ENCODE data around the gene ADGRD2.

ADGRD2 gene

GRCh38 chr9:124437086-124437485 lies 13.2 kb upstream of the ADGRD2 start:
- no peak for DNase-seq

GRCh38 chr9:124438091-124438490 lies 12.2 kb upstream of the ADGRD2 start:
- no peak for DNase-seq

- DNase-seq = no peak
Observed at GRCh38 chr9:124439086-124439485, 11.2 kb upstream of the ADGRD2 start.

GRCh38 chr9:124439686-124440243 lies 10.5 kb upstream of the ADGRD2 start:
- no peak for DNase-seq

GRCh38 chr9:124440786-124441185 lies 9.5 kb upstream of the ADGRD2 start:
- no peak for DNase-seq

- DNase-seq = no peak
Observed at GRCh38 chr9:124441291-124441690, 9.0 kb upstream of the ADGRD2 start.

- DNase-seq = no peak
Observed at GRCh38 chr9:124442379-124442778, 7.9 kb upstream of the ADGRD2 start.

- no peak for DNase-seq
Observed at GRCh38 chr9:124442826-124443225, 7.4 kb upstream of the ADGRD2 start.

GRCh38 chr9:124443625-124444024 lies 6.6 kb upstream of the ADGRD2 start:
- DNase-seq = no peak

GRCh38 chr9:124444166-124444565 lies 6.1 kb upstream of the ADGRD2 start:
- DNase-seq = no peak

DNA sequence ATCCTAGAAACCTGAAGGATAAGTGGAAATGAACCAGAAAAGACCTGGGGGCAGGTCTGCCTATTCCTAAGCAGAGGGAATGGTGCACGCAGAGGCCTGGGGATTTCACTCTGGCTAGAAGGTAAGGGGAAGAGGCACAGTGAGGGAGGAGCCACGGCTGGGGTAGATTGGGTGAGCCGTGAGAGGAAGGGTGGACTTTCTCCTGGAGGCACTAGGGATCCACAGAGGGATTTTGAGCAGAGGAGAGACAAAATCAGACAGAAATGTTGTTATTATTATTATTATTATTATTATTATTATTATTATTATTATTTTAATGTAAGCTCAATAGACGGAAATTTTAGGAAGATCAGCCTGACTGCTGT lies 3.0 kb upstream of the ADGRD2 start:
- DNase-seq = no peak

- DNase-seq = no peak
Observed at GRCh38 chr9:124448019-124448418, 2.2 kb upstream of the ADGRD2 start.

DNA sequence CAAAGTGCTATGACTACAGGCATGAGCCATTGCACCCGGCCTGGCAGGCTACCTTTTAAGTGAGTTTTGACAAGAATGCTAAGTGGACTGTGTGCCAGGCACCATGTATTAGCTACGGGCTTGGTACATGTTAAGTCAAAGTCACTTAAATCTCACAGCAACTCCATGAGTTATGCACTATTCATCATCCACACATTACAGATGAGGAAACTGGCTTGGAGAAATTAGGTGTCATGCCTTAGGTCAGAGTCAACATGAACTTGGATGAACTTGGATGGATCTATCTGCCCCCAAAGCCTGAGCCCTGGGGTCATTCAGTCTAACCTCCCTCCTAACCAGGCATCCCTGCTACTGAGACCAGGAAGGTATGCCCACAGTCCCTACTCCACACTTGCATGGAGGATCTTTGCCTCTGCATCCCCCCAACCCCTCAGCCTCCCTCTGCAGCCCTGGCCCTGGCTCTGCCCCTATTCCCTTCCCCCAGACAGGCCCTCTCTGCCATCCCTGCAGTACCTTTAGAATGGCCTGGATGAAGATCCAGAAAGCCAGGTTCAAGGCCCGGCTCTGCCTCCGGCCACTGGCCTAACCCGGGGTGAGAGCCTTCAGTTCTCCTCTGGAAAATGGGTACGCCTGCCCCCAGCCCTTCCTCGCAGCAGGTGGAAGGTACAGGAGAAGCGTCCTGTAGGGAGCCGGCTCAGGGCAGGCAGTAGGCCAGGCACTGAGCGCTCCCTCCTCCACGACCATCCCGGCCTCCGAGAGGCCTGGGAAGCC lies 685 bp upstream of the ADGRD2 start:
- no peak for DNase-seq

- DNase-seq = no peak
Observed at GRCh38 chr9:124450931-124451661, 845 bp downstream of the ADGRD2 start.

DNA sequence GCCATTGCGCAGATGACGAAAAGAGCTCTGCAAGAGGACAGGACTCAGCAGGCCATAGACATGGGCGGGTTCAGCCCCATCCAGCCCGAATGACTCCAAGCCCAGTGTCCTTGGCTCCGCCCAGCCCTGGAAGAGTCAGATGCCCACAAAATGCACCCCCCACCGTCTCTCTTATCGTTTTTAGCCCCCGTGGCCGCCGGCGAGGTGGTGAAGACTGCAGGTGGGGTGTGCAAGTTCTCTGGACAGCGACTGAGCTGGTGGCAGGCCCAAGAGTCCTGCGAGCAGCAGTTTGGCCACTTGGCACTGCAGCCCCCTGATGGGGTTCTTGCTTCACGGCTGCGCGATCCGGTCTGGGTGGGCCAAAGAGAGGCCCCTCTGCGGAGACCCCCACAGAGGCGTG lies 2.1 kb downstream of the ADGRD2 start:
- DNase-seq = no peak

DNA sequence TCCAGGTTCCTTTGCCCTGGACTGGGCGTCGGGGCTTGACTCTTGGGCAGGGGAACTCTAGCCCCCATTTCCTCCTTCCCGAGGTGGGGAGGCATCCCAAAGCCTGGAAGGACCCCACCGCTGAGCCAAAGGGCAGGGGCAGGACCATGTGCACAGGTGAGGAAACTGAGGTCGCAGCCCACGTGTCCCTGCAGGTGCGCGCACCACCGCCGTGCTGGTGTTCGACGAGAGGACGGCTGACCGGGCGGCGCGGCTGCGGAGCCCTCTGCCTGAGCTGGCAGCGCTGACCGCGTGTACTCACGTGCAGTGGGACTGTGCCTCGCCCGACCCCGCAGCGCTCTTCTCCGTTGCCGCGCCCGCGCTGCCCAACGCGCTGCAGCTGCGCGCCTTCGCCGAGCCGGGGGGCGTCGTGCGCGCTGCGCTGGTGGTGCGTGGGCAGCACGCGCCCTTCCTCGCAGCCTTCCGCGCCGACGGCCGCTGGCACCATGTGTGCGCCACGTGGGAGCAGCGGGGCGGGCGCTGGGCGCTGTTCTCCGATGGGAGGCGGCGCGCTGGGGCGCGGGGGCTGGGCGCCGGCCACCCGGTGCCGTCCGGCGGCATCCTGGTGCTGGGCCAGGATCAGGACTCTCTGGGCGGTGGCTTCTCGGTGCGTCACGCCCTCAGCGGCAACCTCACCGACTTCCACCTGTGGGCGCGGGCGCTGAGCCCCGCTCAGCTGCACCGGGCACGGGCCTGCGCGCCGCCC lies 2.8 kb downstream of the ADGRD2 start:
- no peak for DNase-seq

DNA sequence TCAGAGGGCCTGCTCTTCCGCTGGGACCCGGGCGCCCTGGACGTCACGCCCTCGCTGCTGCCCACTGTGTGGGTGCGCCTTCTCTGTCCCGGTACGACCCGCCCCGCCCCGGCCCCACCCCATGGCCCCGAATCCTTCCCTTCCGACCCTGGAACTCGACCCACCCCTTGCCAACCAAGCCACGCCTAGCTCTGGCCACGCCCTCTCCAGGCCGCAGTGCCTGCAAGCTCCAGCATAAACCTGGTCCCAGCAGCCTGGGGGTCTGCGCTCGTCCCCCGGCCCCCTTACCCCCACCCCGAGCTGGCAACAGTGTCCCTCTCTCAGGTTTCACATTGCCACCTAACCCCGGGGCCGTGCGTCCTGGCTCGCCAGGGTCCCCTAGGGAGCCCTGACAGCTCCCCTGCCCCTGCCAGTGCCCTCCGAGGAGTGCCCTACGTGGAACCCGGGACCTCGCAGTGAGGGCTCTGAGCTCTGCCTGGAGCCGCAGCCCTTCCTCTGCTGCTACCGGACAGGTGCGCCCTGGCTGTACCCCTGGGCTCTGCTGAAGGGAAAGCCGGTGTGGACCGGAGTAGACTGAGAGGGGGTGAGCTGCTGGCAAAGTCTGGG lies 3.4 kb downstream of the ADGRD2 start:
- DNase-seq = no peak

DNA sequence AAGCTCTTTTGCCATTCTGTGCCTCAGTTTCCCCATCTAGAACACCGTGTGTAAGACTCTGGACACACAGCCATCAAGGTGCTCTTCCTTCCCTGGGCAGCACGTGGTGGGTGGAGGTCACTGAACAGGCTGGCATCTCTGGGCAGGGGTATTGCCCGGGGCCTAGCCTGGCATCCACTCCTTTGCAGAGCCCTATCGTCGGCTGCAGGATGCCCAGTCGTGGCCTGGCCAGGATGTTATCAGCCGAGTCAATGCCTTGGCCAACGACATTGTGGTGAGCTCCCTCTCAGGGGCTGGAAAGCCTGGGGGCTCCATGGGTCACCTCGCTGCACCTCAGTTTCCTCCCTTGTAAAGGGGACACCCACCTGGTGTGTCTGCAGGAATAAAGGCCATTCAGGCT lies 4.0 kb downstream of the ADGRD2 start:
- DNase-seq = no peak

GRCh38 chr9:124454791-124455443 lies 4.7 kb downstream of the ADGRD2 start:
- DNase-seq = no peak

DNA sequence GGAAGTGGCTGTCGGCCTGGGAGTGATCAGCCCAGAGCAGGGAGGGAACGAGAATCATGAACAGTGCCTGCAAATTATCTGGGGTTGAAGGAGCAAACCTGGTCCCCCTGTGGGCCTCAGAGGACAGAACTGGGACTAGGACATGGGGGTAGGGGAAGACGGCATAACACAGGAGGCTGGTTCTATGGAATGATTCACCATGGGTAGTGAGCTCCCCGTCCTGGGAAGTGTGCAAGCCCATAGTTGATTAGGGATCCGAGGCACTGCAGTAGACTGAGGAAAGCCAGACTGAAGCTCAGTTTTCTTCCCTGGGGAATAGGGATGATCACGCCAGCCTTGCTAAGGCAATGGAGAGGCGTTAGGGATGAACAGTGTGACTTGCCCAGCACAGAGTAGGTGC lies 5.6 kb downstream of the ADGRD2 start:
- DNase-seq = no peak

DNA sequence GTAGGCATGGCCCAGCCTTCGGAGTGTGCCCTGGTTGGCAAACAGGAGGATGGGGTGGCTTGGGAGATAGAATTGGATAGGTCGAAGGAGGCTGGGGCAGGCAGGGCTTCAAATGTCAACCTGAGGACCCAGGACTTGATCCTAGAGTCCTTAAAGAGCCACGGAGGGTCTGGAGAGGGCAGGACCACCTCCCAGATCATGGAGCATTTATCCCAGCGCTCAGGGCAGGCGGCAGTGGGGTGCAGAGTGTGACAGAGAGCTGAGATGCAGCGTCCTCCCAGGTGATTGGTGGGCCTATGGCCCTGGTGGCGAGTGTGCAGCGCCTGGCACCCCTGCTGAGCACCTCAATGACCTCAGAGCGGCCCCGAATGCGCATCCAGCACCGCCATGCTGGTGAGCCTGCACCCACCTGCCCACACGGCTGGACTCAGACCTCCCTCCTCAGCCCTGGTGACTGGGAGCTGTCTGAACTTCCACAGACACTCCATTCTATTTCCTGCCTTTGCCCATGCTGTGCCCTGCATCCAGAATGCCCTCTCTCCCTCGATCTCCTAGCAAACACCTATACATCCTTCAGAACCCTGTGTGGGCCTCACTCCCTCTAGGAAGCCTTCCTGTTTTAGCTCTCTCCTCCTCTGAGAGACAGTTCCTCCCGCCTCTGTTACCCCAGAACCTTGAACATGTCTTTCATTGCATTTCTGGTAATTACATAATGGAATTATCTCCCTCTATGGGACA lies 6.3 kb downstream of the ADGRD2 start:
- DNase-seq = no peak

Data from inflammatory macrophage (primary cell).